ENCODE results near the gene HMCN1.

GRCh38 chr1:185991266-185991665, 257.1 kb downstream of the HMCN1 start:
- TF ChIP-seq CTCF (IDR thresholded peaks at IDR 0.05; ENCODE audit: insufficient read depth, low read length, poor library complexity, severe bottlenecking): no peak
- TF ChIP-seq EZH2phosphoT487 (conservative IDR thresholded peaks at IDR 0.05; ENCODE audit: low read length): no peak
